DND-41 (cell line): ENCODE results near the gene KIF5A.

Experiments
- ATAC-seq: fragments of 200-7000 bp; cut with Tn5 transposase; 3 replicates; pipeline ENCODE4 v1.9.1; 2021; ENCODE audit warnings: low read depth; ENCODE audit not compliant: insufficient read depth
- DNase-seq: peaks from one replicate; pipeline ENCODE4 v3.0.0-alpha.2; 2020
- H2AFZ ChIP-seq: 2 replicates; pipeline ENCODE4 v1.6.0; 2012; ENCODE audit warnings: low read depth, low read length
- H3K27ac ChIP-seq: 2 replicates; pipeline ENCODE4 v1.5.1; 2012; ENCODE audit warnings: low read length, inconsistent platforms
- H3K27me3 ChIP-seq: fragments of 200-600 bp; sonication (generic); 2 replicates; pipeline ENCODE4 v1.6.0; 2012; ENCODE audit warnings: low read length, mild to moderate bottlenecking, inconsistent platforms; ENCODE audit not compliant: insufficient read depth, poor library complexity
- H3K36me3 ChIP-seq: 2 replicates; pipeline ENCODE4 v1.5.1; 2012; ENCODE audit warnings: low read length, inconsistent platforms; ENCODE audit not compliant: insufficient read depth
- H3K4me1 ChIP-seq: 2 replicates; pipeline ENCODE4 v1.5.1; 2012; ENCODE audit warnings: mild to moderate bottlenecking, low read length; ENCODE audit not compliant: insufficient read depth
- H3K4me2 ChIP-seq: 2 replicates; pipeline ENCODE4 v1.6.0; 2012; ENCODE audit warnings: mild to moderate bottlenecking, moderate library complexity, low read length, inconsistent platforms; ENCODE audit not compliant: insufficient read depth
- H3K4me3 ChIP-seq, 2 experiments: fragments of 200-600 bp in 1 of 2; shearing (Covaris generic) in 1 of 2; 2 replicates each; pipeline ENCODE4 v1.5.1; 2012 to 2016; ENCODE audit warnings: inconsistent platforms in 2 of 2, low read length in 2 of 2, mild to moderate bottlenecking in 2 of 2, low read depth in 1 of 2, moderate library complexity in 1 of 2
- H3K79me2 ChIP-seq: 2 replicates; pipeline ENCODE4 v1.6.0; 2012; ENCODE audit warnings: low read length, inconsistent platforms; ENCODE audit not compliant: insufficient read depth
- H3K9ac ChIP-seq: 2 replicates; pipeline ENCODE4 v1.6.0; 2012; ENCODE audit warnings: low read depth, mild to moderate bottlenecking, inconsistent platforms, low read length, moderate library complexity
- H3K9me3 ChIP-seq: 2 replicates; pipeline ENCODE4 v1.5.1; 2012; ENCODE audit warnings: low read length, moderate library complexity, mild to moderate bottlenecking, inconsistent platforms; ENCODE audit not compliant: insufficient read depth, severe bottlenecking
- H4K20me1 ChIP-seq: 2 replicates; pipeline ENCODE4 v1.6.0; 2012; ENCODE audit warnings: low read length; ENCODE audit not compliant: insufficient read depth
- CTCF ChIP-seq: IDR thresholded peaks from 2 replicates; pipeline ENCODE4 v1.5.1; 2012; ENCODE audit warnings: borderline replicate concordance, low read length, moderate library complexity, mild to moderate bottlenecking; ENCODE audit not compliant: poor library complexity, severe bottlenecking; ENCODE audit errors: extremely low read depth
- EZH2 ChIP-seq: IDR thresholded peaks from 3 replicates; pipeline ENCODE4 v1.6.1; 2012; ENCODE audit warnings: borderline replicate concordance, low read depth, mild to moderate bottlenecking, moderate library complexity, low read length, inconsistent platforms; ENCODE audit not compliant: severe bottlenecking

The KIF5A gene

GRCh38 chr12:57627501-57628279 is 77.8 kb downstream of the KIF5A start:
- peaks cover 10% of the 10 kb centered on the region for H3K27me3 ChIP-seq
- no peak for ATAC-seq
- H2AFZ ChIP-seq = no peak overlapping the region

GRCh38 chr12:57628280-57629191 is 78.7 kb downstream of the KIF5A start:
- H3K4me2 ChIP-seq = no peak overlapping the region
- H3K79me2 ChIP-seq = no peaks in the 10 kb centered on the region
- DNase-seq (no peak), ATAC-seq (no peak)
- H3K27ac ChIP-seq = no peak overlapping the region
- H3K9ac ChIP-seq = no peak overlapping the region
- no peaks in the 10 kb centered on the region for H3K9me3 ChIP-seq
- H3K36me3 ChIP-seq = no peaks in the 10 kb centered on the region
- peaks cover 8% of the 10 kb centered on the region for H3K27me3 ChIP-seq
- no peak overlapping the region for H3K4me3 ChIP-seq
- H3K4me1 ChIP-seq = no peaks in the 10 kb centered on the region
- no peak for TF ChIP-seq CTCF
- no peak for TF ChIP-seq EZH2
- H2AFZ ChIP-seq = no peak overlapping the region; the same call in 1 of the 2 replicates
- H4K20me1 ChIP-seq = no peaks in the 10 kb centered on the region

More at GRCh38 chr12:57627501-57628279, 77.8 kb downstream of the KIF5A start:
- no peak overlapping the region for H3K4me3 ChIP-seq
- no peak for TF ChIP-seq CTCF
- no peak for TF ChIP-seq EZH2
- no peak overlapping the region for H3K4me2 ChIP-seq
- H3K9ac ChIP-seq = no peak overlapping the region
- H4K20me1 ChIP-seq = no peaks in the 10 kb centered on the region
- DNase-seq = no peak
- H3K36me3 ChIP-seq = no peaks in the 10 kb centered on the region
- H3K9me3 ChIP-seq = no peaks in the 10 kb centered on the region
- no peaks in the 10 kb centered on the region for H3K79me2 ChIP-seq
- no peaks in the 10 kb centered on the region for H3K4me1 ChIP-seq
- no peak overlapping the region for H3K27ac ChIP-seq

DNA sequence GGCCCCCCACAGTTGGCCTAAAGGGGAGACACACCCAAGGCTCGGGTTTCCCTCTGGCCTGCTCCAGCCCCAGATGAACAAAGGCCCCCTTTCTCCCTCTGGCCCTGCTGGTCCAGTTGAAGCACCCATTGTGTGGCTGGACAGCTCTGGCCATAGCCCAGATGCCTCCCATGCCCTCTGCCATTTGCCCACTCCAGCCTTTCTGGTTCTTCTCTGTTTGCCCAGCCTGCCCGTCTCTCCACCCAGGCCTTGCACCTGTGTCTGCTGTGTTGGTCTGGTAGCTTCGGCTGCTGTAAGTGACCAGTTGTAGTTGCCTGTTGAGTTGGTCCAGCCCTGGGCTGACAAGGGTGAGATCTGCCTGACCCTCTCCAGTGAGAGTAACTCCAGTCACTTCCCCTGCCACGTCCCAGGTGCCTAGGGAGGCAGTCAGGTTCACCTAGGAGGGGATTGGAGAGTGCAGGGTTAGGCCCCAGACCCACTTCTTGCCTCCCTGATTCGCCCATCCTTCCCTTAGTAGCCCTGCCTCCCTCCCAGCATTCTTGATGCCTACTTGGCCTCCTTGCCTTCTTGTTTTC is 80.1 kb downstream of the KIF5A start:
- Histone ChIP-seq H4K20me1 (no peaks in the 10 kb centered on the region), H3K79me2 (no peaks in the 10 kb centered on the region), H3K4me2 (no peak overlapping the region), H3K27me3 (no peaks in the 10 kb centered on the region), H3K27ac (no peak overlapping the region), H2AFZ (no peak overlapping the region), H3K4me1 (no peaks in the 10 kb centered on the region), H3K36me3 (no peaks in the 10 kb centered on the region), H3K9me3 (no peaks in the 10 kb centered on the region), H3K4me3 (no peak overlapping the region), H3K9ac (no peak overlapping the region)
- ATAC-seq (no peak), DNase-seq (no peak)
- TF ChIP-seq CTCF = no peak
- no peak for TF ChIP-seq EZH2
